HepG2 (cell line): ENCODE measurements around the gene TIRAP. TPM values are rescaled to one million over a fixed set of nuclear protein-coding genes. Genes with fewer than 3 reads are reported as not detected.

Experiments
- AGO1 ChIP-seq: fragments of 200-400 bp; formaldehyde crosslinking; IDR thresholded peaks from 2 replicates; pipeline ENCODE4 v1.6.1; 2017; ENCODE audit warnings: mild to moderate bottlenecking, low read depth, low read length, moderate library complexity; ENCODE audit not compliant: poor library complexity, severe bottlenecking
- ATAD3A ChIP-seq: sonication (generic); formaldehyde crosslinking; IDR thresholded peaks from 2 replicates; pipeline ENCODE4 v1.4.0; 2020; ENCODE audit warnings: missing genetic modification reagents
- CBX5 ChIP-seq: sonication (generic); formaldehyde crosslinking; IDR thresholded peaks from 2 replicates; pipeline ENCODE4 v1.4.0; 2020; ENCODE audit warnings: missing genetic modification reagents, borderline replicate concordance
- MXD1 ChIP-seq: sonication (generic); formaldehyde crosslinking; IDR thresholded peaks from 2 replicates; pipeline ENCODE4 v1.4.0; 2020; ENCODE audit warnings: mild to moderate bottlenecking, missing genetic modification reagents
- POLR2AphosphoS2 ChIP-seq: IDR thresholded peaks from 2 replicates; pipeline ENCODE4 v1.6.1; 2011; ENCODE audit warnings: low read depth, low read length, improper control_type of control experiment
- POLR2AphosphoS5 ChIP-seq: IDR thresholded peaks from 2 replicates; pipeline ENCODE4 v1.6.1; 2012; ENCODE audit warnings: low read depth, low read length
- PRMT3 ChIP-seq: sonication (generic); formaldehyde crosslinking; IDR thresholded peaks from 2 replicates; pipeline ENCODE4 v1.8.1; 2022; ENCODE audit warnings: low read depth, mild to moderate bottlenecking, moderate library complexity, missing genetic modification reagents, borderline replicate concordance
- RBM39 ChIP-seq: fragments of 200-400 bp; formaldehyde crosslinking; IDR thresholded peaks from one replicate; pipeline ENCODE4 v1.6.1; 2018; ENCODE audit warnings: antibody characterized with exemption, mild to moderate bottlenecking, low read depth, low read length; ENCODE audit not compliant: poor library complexity, severe bottlenecking
- ZFP37 ChIP-seq: sonication (generic); formaldehyde crosslinking; IDR thresholded peaks from 2 replicates; pipeline ENCODE4 v1.4.0; 2020; ENCODE audit warnings: missing genetic modification reagents, borderline replicate concordance
- ZNF234 ChIP-seq: sonication (generic); formaldehyde crosslinking; conservative IDR thresholded peaks from 2 replicates; pipeline ENCODE4 v1.5.1; 2020; ENCODE audit warnings: mild to moderate bottlenecking, missing genetic modification reagents
- ZNF264 ChIP-seq: sonication (generic); formaldehyde crosslinking; IDR thresholded peaks from 2 replicates; pipeline ENCODE4 v1.4.0; 2020; ENCODE audit warnings: missing genetic modification reagents
- ZNF44 ChIP-seq: sonication (generic); formaldehyde crosslinking; IDR thresholded peaks from 2 replicates; pipeline ENCODE4 v1.5.1; 2020; ENCODE audit warnings: mild to moderate bottlenecking, missing genetic modification reagents
- ZNF576 ChIP-seq: sonication (generic); formaldehyde crosslinking; IDR thresholded peaks from 2 replicates; pipeline ENCODE4 v1.4.0; 2020; ENCODE audit warnings: mild to moderate bottlenecking, missing genetic modification reagents
- ZNF616 ChIP-seq: sonication (generic); formaldehyde crosslinking; IDR thresholded peaks from 2 replicates; pipeline ENCODE4 v1.5.0; 2020; ENCODE audit warnings: low read depth, mild to moderate bottlenecking, missing genetic modification reagents
- ZNF687 ChIP-seq: sonication (generic); formaldehyde crosslinking; IDR thresholded peaks from 2 replicates; pipeline ENCODE4 v1.5.1; 2020; ENCODE audit warnings: mild to moderate bottlenecking, missing genetic modification reagents, moderate library complexity
- ZNF747 ChIP-seq: sonication (generic); formaldehyde crosslinking; IDR thresholded peaks from 2 replicates; pipeline ENCODE4 v1.8.1; 2023; ENCODE audit warnings: missing genetic modification reagents, mild to moderate bottlenecking, borderline replicate concordance
- ZNF775 ChIP-seq: sonication (generic); formaldehyde crosslinking; IDR thresholded peaks from 2 replicates; pipeline ENCODE4 v1.4.0; 2020; ENCODE audit warnings: missing genetic modification reagents, mild to moderate bottlenecking, moderate library complexity, borderline replicate concordance
- polyA plus RNA-seq, 8 experiments: library from polyadenylated mRNA; depleted of rRNA in 3 of 8; stranded (reverse) in 7 of 8; unstranded in 1 of 8; fragments of >200 nt; fragmentation: Illumina TruSeq in 4 of 8; extraction: Trizol in 4 of 8; gene quantifications; 2 replicates each; pipeline versions ENCODE4 v1.2.1 to v1.2.3, GENCODE V29; 2011 to 2016; ENCODE audit warnings: low read depth in 4 of 8, missing spikeins in 1 of 8, mixed read lengths in 1 of 8; ENCODE audit not compliant: insufficient read depth in 1 of 8
- total RNA-seq, 5 experiments: library from RNA; depleted of rRNA; stranded (reverse); fragments of >200 nt; fragmentation: Illumina TruSeq; extraction: Trizol; gene quantifications; 2 replicates each; pipeline ENCODE4 v1.2.3, GENCODE V29; 2016; ENCODE audit warnings: low read depth in 1 of 5
- TF ChIP-seq, protein P1 (sequence below): sonication (generic); formaldehyde crosslinking; IDR thresholded peaks from 2 replicates; pipeline ENCODE4 v1.4.0; 2020; ENCODE audit warnings: mild to moderate bottlenecking, missing genetic modification reagents, borderline replicate concordance
- TF ChIP-seq, protein P2 (sequence below): sonication (generic); formaldehyde crosslinking; IDR thresholded peaks from 2 replicates; pipeline ENCODE4 v1.4.0; 2020; ENCODE audit warnings: mild to moderate bottlenecking, missing genetic modification reagents

Gene TIRAP
- total and polyA plus RNA-seq, 2 of the 13 experiments (the other 11 are each of a cell fraction or from before 2014, with no cell fraction given): 5.4 to 5.7 TPM

DNA sequence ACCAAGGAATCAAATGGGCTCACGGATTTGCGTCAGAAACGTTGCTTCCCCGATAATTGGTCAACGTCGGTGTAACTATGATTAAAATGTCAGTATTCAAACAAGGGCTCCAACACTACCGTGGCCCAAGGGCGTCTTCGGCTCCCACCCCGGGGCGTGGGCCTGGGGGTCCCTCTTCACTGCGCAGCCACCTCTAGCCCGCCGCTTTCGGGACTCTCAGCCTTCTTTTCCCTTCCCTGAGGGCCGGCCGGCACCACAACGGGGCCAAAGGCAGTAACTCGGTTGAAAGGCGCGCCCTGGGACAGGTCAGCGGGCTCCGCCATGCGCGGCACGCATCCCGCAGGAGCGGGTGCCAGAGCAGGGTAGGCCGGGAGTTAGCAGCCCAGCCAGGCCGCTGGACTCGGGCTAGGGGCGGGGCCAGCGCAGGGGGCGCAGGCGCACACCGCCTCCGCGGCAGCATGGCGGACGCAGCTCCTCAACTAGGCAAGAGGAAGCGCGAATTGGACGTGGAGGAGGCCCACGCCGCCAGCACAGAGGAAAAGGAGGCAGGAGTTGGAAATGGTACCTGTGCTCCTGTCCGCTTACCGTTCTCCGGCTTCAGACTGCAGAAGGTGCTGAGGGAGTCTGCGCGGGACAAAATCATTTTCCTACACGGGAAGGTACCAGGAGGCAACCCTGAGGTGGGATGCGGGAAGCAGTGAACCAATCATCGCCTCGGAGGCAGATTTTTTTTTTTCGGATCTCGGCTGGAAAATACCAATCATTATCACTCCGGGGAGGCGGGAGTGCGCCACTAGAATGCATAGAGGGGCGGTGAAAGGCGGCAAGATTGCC is 20.9 kb downstream of the TIRAP start, which contains the start of gene DCPS (continued):
- peak; percentile 99 for TF ChIP-seq ZNF687
- TF ChIP-seq CBX5: peak; percentile 90
- TF ChIP-seq POLR2AphosphoS5: peak; percentile 92
- no peak for TF ChIP-seq ZNF576
- TF ChIP-seq POLR2AphosphoS2: no peak
- no peak for TF ChIP-seq PRMT3 (CRISPR knock-in tag)
- TF ChIP-seq AGO1: no peak
- peak; percentile 94 for TF ChIP-seq RBM39
- peak; percentile 85 for TF ChIP-seq MXD1
- TF ChIP-seq ZNF234 (CRISPR knock-in tag): peak; percentile 91
- 0 out of 2 replicates have a peak, but pooled peaks have one; percentile 25 for TF ChIP-seq ZNF747 (CRISPR knock-in tag)
- 0 out of 2 replicates have a peak, but pooled peaks have one; percentile 28 for TF ChIP-seq ZFP37
- TF ChIP-seq, protein P1, sequence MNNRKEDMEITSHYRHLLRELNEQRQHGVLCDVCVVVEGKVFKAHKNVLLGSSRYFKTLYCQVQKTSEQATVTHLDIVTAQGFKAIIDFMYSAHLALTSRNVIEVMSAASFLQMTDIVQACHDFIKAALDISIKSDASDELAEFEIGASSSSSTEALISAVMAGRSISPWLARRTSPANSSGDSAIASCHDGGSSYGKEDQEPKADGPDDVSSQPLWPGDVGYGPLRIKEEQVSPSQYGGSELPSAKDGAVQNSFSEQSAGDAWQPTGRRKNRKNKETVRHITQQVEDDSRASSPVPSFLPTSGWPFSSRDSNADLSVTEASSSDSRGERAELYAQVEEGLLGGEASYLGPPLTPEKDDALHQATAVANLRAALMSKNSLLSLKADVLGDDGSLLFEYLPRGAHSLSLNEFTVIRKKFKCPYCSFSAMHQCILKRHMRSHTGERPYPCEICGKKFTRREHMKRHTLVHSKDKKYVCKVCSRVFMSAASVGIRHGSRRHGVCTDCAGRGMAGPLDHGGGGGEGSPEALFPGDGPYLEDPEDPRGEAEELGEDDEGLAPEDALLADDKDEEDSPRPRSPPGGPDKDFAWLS (CRISPR knock-in tag): no peak
- TF ChIP-seq, protein P2, sequence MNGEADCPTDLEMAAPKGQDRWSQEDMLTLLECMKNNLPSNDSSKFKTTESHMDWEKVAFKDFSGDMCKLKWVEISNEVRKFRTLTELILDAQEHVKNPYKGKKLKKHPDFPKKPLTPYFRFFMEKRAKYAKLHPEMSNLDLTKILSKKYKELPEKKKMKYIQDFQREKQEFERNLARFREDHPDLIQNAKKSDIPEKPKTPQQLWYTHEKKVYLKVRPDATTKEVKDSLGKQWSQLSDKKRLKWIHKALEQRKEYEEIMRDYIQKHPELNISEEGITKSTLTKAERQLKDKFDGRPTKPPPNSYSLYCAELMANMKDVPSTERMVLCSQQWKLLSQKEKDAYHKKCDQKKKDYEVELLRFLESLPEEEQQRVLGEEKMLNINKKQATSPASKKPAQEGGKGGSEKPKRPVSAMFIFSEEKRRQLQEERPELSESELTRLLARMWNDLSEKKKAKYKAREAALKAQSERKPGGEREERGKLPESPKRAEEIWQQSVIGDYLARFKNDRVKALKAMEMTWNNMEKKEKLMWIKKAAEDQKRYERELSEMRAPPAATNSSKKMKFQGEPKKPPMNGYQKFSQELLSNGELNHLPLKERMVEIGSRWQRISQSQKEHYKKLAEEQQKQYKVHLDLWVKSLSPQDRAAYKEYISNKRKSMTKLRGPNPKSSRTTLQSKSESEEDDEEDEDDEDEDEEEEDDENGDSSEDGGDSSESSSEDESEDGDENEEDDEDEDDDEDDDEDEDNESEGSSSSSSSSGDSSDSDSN (CRISPR knock-in tag): peak; percentile 95
- TF ChIP-seq ATAD3A: 0 out of 2 replicates have a peak, but pooled peaks have one; percentile 56
- TF ChIP-seq ZNF264 (CRISPR knock-in tag): 0 out of 2 replicates have a peak, but pooled peaks have one; percentile 86
- TF ChIP-seq ZNF44: peak; percentile 81; the same call in 1 of the 2 replicates
- peak; percentile 88; the same call in 1 of the 2 replicates for TF ChIP-seq ZNF616 (CRISPR knock-in tag)
- 0 out of 2 replicates have a peak, but pooled peaks have one; percentile 67 for TF ChIP-seq ZNF775 (CRISPR knock-in tag)
